ENCODE measurements around the gene KIF2A.

DNA sequence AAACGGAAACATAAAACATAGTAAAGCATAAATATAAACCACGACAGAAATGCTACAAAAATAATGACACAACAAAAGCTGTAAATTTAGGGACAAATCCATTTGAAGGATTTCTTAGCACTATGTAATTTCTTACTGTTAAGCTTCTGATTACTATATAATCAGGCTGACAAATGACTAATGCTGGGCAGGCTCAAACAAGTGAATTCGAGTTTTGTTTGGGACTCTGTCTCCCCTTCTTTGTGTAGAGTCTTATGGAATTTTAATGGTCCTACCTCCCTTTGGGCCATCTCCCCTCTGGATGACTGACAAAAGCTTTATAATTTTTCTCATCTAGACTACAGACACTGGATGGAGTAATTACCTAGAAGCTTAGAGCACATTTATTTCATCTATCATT lies 24.6 kb upstream of the KIF2A start:
- TF ChIP-seq POLR2A (IDR thresholded peaks at IDR 0.05; ENCODE audit: low read depth, low read length) = no peak
- TF ChIP-seq, protein P1, sequence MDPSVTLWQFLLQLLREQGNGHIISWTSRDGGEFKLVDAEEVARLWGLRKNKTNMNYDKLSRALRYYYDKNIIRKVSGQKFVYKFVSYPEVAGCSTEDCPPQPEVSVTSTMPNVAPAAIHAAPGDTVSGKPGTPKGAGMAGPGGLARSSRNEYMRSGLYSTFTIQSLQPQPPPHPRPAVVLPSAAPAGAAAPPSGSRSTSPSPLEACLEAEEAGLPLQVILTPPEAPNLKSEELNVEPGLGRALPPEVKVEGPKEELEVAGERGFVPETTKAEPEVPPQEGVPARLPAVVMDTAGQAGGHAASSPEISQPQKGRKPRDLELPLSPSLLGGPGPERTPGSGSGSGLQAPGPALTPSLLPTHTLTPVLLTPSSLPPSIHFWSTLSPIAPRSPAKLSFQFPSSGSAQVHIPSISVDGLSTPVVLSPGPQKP (IDR thresholded peaks at IDR 0.05; ENCODE audit: borderline replicate concordance, low read depth, low read length) = no peak
- TF ChIP-seq RAD21 (IDR thresholded peaks at IDR 0.05; ENCODE audit: low read length) = no peak
- TF ChIP-seq, protein P2, sequence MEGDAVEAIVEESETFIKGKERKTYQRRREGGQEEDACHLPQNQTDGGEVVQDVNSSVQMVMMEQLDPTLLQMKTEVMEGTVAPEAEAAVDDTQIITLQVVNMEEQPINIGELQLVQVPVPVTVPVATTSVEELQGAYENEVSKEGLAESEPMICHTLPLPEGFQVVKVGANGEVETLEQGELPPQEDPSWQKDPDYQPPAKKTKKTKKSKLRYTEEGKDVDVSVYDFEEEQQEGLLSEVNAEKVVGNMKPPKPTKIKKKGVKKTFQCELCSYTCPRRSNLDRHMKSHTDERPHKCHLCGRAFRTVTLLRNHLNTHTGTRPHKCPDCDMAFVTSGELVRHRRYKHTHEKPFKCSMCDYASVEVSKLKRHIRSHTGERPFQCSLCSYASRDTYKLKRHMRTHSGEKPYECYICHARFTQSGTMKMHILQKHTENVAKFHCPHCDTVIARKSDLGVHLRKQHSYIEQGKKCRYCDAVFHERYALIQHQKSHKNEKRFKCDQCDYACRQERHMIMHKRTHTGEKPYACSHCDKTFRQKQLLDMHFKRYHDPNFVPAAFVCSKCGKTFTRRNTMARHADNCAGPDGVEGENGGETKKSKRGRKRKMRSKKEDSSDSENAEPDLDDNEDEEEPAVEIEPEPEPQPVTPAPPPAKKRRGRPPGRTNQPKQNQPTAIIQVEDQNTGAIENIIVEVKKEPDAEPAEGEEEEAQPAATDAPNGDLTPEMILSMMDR (conservative IDR thresholded peaks at IDR 0.05; ENCODE audit: low read depth, low read length) = no peak
- no peak for TF ChIP-seq RCOR1 (IDR thresholded peaks at IDR 0.05; ENCODE audit: insufficient replicate concordance, low read length)
- no peak for TF ChIP-seq BHLHE40 (IDR thresholded peaks at IDR 0.05; ENCODE audit: low read depth, low read length)
- no peak for TF ChIP-seq CEBPB (IDR thresholded peaks at IDR 0.05; ENCODE audit: low read depth, low read length)
- no peak for TF ChIP-seq CHD1 (IDR thresholded peaks at IDR 0.05; ENCODE audit: low read depth, low read length)
- no peak for TF ChIP-seq RFX5 (IDR thresholded peaks at IDR 0.05; ENCODE audit: low read depth, low read length)
- no peak for TF ChIP-seq MXI1 (IDR thresholded peaks at IDR 0.05; ENCODE audit: borderline replicate concordance, low read depth, low read length)

Data from IMR-90 (cell line).